GM21737 (cell line): Measurements from ENCODE around the gene KIF26B.
"Not testable (repeated sequence)": the region's sequence is repeated elsewhere in the genome, so short reads cannot be mapped to it uniquely, and the experiment has no call there.

Experiments used
- ATAC-seq: cut with Tn5 transposase; IDR thresholded peaks from one replicate; pipeline ENCODE4 v1.9.1; 2021; ENCODE audit warnings: mild to moderate bottlenecking, moderate library complexity; ENCODE audit not compliant: unreplicated experiment

The KIF26B gene

DNA sequence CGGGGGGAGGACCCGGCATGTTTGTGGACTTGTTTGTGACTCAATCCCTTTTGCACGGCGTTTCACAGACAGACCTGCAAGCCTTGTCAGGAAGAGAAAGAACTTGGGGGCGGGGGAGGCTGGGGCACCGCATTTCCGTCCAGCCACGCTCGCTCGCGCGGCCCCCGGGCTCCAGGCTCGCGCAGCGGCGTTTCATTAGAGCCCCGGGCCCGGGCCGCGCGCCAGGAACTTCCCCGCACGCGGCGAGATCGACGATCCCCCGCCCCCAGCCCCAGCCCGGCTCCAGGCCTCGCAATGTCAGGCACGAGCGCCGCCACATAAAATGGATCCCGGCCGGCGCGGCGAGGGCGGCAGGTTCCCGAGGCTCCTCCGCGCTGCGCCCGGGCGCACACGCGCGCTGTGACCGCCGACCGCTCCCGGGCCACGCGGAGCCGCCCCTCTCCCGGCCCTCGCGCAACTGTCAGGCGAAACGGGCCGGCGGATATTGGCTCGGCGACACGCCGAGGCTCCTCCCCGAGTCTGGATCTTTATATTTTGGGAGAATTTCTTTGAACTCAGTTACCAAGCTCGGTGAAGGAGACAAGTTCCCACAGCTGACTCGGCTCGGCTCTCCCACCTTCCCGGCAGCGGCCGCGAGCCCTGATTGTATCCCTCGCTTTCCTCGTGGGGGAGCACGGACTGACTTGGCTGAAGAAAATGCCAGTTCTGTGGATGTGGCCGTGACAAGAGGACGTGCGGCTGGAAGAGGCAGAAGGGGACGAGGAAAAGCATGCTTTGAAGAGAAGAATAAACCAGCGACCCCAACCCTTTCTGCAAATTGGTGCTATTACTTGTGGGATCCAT lies at the start of gene KIF26B:
Gene KIF26B, plus strand, starts transcription at position 557 of the 843 bp plus-strand sequence. CDS start 440 bp downstream, outside the sequence.
- no peak for ATAC-seq

DNA sequence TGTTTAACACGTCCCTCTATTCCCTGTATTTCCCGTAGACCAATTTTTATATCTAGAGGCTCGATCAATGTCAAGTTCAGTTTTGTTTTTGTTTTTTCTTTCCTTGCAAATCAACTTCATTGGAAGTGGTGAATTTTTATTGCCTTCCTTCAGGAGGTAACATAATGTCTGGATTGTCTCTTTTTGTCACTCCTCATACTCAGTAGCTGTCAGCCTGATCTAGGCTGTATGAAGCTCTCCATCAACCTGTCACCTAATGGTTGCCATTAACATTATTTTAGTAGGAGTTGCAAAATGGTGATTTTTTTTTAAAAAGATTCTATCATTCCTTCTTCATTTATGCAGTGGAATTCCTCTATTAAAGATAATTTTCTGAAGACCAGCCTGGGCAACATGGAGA lies 49.7 kb upstream of the KIF26B start:
- no peak for ATAC-seq

DNA sequence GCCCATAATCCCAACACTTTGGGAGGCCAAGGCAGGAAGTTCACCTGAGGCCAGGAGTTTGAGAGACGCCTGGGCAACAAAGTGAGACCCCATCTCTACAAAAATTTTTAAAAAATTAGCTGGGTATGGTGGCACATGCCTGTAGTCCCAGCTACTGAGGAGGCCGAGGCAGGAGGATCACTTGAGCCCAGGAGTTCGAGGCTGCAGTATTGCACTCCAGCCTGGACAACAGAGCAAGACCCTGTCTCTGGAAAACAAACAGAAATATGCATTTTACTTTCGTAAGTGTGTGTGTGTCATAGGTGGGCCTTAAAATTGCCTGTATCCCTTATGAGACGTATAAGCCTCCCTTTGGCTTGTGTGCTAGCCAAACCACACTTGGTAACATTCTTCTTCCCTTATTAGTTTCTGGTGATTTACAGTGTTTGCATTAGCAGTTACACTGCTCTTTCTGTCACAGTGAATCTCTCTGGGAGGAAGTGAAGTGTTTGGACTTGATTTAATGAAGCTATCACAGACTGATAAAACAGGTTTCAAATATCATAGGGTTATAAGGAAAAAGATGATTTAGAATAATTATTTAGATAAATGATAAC lies 48.9 kb upstream of the KIF26B start:
- ATAC-seq, result no peak

DNA sequence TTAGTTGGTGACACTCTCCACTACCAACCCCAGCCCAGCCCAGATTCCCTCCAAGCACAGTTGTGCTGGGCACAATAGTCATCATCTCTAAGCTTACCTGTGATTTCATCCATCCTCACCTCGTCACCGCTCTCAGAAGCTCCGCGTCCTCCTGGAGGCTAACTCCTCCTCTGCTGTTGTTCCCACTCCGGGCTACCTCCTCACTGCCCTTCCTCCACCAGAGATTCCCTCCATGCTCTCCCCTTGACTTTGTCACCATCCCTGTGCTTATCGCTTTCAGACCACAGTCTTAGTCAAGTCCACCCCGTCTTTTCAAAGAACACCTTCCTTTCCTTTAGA lies 47.0 kb upstream of the KIF26B start:
- ATAC-seq, result no peak

DNA sequence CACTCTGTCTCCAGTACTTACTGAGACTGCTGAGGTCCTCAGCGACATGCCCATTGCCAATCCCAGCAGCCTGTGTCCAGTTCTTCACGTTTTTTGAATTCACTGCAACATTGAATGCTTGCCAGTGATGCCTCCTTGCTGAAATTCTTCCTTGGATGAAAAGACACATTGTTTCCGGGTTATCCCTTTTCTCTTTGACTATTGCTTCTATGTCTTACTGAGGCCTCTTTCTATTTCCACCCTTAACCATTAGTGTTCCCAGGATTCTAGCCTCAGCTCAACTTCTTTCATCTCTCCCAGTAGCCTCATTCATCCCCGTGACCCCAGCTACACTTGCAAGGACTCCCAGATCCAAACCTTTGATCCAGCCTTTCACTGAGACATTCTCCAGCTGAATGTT lies 46.5 kb upstream of the KIF26B start:
- ATAC-seq, result no peak

DNA sequence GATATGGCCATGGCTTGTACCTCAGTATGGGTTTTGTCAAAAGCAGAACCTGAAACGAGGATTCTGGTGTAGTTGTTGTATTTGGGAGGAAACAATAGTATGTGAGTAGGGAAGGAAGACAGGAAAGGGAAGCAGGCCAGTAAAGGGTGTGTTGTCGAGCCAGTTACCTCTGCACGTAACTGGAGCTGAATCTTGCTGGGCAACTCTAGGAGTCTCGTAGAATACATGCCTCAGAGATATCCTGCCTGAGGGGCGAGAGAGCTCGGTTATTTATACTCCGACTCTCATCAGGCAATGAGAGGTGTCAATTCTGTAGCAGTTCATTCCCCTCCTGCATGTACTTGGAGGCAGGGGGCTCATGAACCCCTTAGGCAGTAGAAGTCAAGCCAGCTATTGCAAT lies 45.9 kb upstream of the KIF26B start:
- no peak for ATAC-seq

DNA sequence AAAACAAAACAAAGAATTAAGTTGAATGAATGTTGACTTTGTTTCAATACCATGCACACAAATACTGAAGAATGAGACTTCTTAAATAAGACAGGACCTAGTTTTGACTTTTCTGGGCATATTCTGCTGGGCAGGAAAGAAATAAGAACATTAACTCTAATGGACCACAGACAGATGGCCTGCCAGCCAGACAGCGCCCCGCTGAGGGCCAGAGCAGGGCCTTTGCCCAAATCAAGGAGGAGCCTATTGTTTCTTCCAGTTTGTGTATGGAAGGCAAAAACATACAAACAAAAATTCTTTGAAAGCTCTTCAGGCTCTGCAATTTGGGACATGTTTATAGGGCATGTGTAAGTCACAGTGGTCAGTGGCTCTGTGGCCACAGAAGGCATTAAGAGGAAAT lies 44.4 kb upstream of the KIF26B start:
- ATAC-seq, result no peak

DNA sequence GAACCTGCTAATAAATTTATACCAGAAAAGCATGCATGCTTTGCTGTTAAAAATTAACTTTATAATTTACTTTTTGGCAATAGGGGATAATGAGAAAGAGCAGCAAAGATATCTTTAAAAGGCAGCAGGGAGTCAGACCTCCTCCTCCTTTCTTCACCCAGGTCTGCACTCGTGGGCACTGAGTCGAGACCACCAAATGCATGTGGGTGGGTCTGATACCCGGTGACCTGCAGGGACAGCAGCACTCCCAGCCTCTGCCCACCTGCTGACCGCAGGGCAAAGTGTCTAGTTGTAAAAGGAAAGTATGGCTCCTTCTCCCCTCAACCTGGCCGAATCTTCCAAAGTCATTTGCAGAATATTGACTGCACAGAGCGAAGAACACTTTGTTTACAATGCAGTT lies 43.7 kb upstream of the KIF26B start:
- no peak for ATAC-seq

DNA sequence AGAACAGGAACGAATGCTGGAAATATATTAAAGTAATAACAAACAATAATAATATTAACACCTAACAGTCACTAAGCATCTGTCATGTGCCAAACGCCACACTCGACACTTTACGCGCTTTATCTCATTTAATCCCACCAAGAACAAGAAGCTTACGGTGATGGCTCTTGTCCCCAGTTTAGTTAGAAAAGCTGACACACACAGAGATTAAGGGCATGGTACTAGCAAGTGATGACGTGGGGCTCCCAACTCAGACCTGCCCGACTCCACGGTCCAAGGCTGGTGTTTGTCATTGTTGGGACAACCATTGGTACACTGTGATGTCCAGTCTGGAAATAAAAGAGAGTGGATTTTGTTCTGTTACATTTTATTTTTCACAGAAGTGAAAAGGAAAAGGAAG lies 41.1 kb upstream of the KIF26B start:
- ATAC-seq, result no peak

DNA sequence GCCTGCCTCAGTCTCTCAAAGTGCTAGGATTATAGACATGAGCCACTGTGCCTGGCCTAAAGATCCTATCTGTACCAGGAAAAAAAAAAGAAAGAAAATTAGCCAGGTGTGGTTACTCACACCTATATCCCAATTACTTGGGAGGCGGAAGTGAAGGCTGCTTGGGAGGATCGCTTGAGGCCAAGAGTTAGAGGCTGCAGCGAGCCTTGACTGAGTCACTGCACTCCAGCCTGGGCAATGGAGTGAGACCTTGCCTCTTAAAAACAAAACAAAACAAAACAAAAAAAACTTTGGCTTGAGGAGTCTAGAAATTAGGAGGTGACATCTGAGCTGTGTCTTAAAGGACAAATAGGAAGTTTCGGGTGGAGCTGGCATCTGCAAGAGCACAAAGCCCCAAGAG lies 38.7 kb upstream of the KIF26B start:
- no peak for ATAC-seq

DNA sequence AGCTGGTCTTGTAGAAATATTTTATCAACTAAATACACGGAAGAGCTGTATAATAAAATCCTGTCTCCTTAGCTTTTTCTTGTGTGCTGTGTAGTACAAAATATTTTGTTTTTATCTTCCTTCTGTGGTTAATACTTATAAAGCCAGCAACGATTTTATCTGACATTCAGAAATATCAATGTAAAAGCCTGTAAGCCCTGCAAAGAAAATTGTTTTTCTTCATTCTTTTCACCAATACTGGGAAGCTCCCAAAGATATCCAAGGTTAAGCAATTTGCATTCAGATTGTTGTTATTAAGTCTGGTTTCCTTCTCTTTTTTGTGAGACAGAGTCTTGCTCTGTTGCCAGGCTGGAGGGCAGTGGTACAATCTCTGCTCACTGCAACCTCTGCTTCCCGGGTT lies 38.0 kb upstream of the KIF26B start:
- ATAC-seq, result no peak

DNA sequence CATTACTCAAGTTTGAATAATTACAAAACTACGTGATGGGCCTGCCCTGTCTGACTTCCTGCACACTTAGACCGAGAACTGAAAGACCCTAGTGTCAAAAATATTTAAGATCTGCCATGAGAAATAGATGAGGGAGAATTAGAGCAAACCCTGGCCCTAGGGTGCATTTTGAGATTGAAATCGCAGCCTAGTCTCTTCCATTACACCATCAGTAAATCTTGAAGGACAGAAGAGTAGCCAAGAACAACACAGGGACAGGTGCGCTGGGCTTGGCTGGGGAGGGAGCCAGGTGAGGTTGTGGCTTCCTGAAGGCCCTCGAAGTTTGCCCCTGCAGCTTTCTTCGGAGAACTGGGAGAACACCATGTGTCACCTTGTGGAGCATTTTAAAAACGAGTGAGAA lies 36.7 kb upstream of the KIF26B start:
- no peak for ATAC-seq

DNA sequence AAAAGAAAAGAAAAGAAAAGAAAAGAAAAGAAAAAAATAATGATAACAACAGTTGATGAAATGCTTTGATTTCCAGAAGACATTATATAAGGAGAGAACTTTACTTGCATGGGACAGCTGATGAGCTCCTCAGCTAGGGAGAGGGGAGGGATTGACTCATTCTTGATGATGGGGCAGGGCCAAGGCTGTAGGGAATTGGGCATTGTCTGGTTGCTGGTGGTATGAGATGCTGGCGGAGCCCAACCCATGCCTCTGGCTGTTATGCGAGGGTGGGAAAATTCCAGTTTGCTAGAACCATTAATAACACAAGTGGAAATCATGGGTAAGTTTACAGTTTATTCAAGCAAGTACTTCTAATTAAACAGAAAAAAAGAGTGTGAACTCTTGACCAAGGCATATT lies 36.0 kb upstream of the KIF26B start:
- no peak for ATAC-seq

DNA sequence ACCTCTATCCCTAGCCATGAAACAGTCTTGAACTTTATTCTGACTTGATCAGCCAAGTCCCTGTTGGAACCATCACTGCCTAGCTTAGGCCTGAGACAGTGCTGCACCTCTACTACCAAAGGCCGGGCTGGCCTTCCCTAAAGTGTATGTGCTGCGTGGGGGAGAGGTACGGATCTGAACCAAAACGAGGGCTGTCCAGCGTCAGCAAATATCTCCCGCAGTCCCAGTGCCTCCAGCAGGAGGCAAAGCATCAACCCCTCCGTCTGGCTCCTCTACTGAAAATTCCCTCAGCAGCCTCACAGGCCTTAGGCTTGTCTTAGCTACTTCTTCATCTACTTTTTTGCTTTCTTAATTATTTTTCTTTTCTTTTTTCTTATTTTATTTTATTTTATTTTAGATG lies 33.3 kb upstream of the KIF26B start:
- no peak for ATAC-seq

DNA sequence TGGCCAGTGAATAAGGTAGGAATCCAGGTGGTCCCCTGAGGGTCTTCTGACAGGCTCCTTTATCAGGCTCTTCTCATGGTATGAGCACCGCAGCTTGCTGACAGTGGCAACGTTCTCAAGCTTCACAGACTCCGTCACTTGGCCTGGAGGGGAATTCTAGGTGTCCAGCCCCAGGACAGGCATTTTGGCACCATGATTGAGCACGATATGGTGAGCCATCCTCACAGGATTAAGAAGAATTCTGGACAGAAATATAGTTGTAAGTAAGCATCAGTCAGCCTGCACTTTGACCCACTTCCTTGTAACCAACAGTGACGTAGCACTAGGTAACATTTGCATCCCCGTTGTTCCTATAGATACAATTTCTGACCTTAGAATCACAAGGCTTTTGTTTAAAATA lies 30.5 kb upstream of the KIF26B start:
- no peak for ATAC-seq

DNA sequence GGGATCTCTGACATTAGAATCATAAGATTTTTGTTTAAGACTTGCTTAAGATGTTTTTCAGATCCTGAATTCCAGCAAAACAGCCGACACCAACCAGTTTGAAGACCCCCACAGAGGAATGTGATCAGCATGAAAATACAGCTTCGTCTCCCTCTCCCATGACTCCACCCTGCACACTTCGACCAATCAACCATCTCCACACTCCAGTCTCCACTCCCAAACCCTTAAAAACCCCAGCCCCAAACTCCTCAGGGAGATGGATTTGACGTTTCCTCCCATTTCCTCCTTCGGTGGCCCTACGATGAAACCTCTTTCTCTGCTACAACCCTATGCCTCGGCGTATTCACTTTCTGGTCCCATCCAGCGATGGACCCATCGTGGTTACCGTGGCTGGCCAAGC lies 30.1 kb upstream of the KIF26B start:
- no peak for ATAC-seq

DNA sequence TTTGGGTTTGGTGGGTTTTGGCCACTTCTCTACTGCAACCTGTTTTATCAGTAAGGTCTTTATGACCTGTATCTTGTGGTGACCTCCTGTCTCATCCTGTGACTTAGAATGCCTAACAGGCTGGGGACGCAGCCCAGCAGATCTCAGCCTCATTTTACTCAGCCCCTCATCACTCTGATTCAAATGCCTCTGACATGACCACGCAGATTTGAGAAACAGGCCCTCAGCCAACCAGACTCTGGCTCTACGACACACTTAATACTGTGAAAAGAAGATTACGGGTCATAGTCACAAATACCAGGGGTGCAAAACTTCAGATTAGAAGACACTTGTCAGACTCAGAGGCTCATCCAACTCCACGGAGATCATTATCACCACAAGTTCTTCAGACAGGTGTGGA lies 28.3 kb upstream of the KIF26B start:
- no peak for ATAC-seq

DNA sequence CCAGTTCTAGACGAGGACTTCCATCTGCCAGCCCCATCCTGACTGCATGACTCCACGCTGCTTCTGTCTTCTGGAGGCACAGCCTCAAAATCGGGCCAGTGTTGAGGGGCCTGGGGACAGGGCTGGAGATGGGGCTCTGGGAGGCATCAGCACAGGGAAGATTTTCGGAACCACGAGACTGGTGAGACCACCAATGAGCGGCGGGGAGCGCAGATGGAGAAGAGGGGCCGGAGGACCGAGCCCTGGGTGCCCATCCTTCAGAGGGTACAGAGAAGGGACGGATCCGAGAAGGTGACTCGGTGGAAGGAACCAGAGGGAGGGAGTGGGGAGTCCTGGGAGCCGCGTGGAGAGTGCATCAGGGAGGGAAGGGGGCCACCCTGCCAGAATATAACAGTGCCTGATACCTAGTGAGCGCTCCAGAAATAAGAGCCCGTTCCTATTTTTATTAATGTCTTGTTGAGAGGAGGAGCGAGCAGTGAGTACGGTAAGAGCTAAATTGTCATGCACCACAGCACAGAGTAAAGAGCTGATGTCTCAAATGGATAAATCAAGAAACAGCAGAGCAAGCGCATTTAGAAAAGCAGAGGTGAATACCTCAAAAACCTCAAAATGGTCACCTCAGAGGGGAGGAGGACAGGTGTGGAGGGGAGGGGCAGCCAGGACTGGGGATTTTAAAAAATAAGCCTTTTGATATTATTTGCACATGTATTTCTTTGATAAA lies 26.2 kb upstream of the KIF26B start:
- no peak for ATAC-seq

DNA sequence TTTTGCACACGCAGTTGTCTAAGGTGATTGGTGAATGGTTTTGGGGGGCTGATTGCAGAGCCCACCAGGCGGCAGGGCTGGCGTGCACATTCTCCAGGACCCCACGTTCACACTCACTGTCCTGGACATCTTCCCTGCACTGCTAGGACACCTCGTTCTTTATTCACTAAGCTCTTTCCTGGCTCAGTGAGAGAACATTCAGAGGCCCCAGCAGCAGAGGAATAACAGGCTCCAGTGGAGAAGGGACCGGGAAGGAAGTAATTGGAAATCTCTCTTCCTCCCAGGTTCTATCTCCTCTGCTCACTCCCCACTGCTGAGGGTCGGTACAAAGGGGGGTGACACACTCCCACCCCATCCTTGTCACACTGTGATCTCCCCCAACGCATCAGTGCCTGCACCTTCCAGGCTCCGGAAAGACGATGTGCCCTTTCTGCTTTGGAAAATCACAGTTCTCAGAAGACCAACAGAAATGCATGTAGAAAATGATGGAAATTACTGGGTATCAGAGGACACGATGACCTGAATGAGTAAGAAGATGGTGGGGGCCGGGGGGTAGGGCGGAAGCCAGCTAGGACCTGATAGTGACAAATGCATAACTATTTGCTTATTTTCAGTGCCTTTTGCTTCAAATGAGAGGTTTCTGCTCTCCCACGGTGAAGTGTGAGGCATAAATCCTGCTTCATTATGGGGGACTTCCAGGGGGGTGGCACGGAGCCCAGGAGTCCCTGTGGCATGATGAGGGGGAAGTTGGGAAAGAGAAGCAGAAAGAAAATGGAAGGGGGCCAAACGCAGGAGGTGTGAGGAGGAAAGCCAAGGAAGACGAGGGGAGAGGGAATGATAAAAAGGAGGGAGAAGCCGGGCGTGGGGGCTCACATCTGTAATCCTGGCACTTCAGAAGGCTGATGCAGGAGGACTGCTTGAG lies 25.2 kb upstream of the KIF26B start:
- ATAC-seq, result no peak

DNA sequence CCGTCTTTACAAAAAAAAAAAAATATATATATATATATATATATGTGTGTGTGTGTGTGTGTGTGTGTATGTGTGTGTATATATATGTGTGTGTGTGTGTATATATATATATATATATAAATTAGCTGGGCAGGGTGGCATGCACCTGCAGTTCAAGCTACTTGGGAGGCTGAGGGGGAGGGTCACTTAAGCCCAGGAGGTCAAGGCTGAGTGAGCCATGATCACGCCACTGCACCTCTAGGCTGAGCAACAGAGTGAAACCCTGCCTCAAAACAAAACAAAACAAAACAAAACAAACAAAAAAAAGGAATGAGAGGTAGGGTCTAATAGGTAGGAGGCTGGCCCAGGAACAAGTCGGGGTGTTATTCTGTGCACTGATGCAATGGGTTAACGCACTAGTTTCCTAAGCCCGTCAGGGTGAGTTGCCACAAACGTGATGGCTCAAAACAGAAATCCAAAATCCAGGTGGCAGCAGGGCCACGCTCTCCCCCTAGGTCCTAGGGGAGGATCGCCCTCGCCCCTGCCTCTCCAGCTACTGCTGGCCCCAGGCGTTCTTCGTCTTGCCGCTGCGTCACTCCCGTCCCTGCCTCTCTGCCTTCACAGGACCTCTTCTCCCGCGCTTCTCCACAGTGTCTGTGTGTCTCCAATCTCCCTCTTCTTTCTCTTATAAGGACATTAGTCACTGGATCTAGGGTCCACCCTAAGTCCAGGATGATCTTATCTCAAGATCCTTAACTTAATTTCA lies 24.3 kb upstream of the KIF26B start:
- ATAC-seq, result not testable (repeated sequence)
